ENCODE measurements around the gene ERVK3-1.
A peak's percentile ranks its signal among the peaks of the same experiment; 100 is the strongest.
"Not testable (repeated sequence)": the region's sequence is repeated elsewhere in the genome, so short reads cannot be mapped to it uniquely, and the experiment has no call there.

Gene ERVK3-1

DNA sequence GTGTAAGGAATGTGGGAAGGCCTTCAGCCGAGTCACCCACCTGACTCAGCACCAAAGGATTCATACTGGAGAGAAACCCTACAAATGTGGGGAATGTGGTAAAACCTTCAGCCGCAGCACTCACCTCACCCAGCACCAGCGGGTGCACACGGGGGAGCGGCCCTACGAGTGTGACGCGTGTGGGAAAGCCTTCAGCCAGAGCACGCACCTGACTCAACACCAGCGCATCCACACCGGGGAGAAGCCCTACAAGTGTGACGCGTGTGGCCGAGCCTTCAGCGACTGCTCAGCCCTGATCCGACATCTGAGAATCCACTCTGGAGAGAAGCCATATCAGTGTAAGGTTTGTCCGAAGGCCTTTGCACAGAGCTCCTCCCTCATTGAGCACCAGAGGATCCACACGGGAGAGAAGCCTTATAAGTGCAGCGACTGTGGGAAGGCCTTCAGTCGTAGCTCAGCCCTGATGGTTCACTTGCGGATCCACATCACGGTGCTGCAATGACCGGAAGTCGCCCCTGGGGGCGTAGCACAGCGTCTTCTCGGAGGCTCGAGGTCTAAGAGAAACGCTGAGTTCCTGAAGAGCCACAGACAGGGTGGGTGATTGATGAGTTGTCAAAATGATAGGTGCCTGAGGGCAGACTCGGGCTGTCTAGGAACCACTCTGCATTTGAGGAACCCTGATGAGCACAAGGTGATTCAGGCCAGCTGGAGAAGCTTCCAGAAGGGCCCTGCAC, 33.8 kb downstream of the ERVK3-1 start:
- DNase-seq (ENCODE audit: low read depth in 2 of 3, low spot score in 2 of 3): no peak

DNA sequence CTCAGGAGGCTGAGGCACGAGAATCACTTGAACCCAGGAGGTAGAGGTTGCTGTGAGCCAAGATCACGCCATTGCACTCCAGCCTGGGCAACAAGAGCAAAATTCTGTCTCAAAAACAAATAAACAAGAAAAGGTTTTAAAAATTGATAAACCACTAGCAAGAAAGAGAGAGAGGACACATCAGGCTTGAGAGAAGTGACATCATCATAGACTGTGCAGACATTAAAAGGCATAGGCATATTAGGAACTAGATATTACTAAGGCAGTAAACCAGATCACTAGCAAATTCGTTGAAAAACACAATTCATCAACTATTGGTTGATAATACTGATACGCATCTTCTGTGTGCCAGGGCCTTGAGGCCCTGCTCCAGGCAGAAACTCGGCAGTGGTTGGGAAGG, 40.4 kb downstream of the ERVK3-1 start:
- DNase-seq (ENCODE audit: low read depth in 2 of 3, low spot score in 2 of 3): no peak

DNA sequence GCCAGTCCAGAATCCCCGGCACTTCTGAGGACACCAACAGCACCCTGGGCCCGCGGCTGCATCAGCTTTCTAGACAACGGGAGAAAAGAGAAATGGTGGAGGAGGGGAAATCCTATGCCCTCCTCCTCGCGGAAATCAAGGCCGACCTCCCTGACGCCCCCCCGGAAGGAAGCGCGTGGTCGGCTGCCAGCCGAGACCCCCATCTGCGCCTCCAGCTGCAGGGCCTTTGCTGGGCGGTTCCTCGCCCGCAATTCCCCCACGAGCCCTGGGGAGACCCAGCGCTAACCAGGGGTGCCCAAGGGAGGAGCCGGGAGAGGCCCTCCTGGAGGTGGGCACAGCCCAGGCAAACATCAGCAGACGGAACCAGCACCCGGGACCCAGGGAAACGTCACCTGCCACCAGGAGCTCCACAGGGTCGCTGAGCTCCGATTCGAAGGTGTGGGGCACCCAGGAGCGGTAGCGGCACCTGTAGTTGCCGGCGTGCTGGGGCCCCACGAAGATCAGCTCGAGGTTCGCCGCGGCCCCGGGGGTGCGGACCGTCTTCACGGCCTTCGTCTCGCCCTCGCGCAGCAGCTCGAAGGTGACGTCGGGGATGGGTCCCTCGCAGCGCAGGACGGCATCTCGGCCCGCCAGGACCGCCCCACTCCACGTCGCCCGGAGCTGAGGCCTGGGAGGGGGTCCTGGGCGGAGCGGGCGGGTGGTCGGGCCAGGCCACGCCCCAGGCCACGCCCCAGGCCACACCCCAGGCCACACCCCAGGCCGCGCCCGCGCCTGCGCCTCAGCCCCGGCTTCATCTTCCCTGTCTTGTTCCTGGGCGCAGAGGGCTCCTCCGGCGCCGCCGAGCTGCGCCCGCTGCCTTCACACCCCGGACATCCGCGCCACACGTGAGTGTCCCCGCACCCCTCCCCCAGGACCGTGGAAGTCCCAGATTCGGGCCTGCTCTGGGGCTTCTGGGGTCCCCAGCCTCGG, 42.1 kb downstream of the ERVK3-1 start:
- peak; percentile 46 to 61 (median 61) for DNase-seq (ENCODE audit: low read depth in 2 of 3, low spot score in 2 of 3)

GRCh38 chr19:58348080-58348479, 42.9 kb downstream of the ERVK3-1 start:
- not testable (repeated sequence) for DNase-seq (ENCODE audit: low read depth in 2 of 3, low spot score in 2 of 3)

- DNase-seq (ENCODE audit: low read depth in 2 of 3, low spot score in 2 of 3): no peak
These were observed 44.4 kb downstream of the ERVK3-1 start for GRCh38 chr19:58349590-58349989.

GRCh38 chr19:58350001-58350861, 45.1 kb downstream of the ERVK3-1 start:
- DNase-seq (ENCODE audit: low read depth in 2 of 3, low spot score in 2 of 3): no peak

DNA sequence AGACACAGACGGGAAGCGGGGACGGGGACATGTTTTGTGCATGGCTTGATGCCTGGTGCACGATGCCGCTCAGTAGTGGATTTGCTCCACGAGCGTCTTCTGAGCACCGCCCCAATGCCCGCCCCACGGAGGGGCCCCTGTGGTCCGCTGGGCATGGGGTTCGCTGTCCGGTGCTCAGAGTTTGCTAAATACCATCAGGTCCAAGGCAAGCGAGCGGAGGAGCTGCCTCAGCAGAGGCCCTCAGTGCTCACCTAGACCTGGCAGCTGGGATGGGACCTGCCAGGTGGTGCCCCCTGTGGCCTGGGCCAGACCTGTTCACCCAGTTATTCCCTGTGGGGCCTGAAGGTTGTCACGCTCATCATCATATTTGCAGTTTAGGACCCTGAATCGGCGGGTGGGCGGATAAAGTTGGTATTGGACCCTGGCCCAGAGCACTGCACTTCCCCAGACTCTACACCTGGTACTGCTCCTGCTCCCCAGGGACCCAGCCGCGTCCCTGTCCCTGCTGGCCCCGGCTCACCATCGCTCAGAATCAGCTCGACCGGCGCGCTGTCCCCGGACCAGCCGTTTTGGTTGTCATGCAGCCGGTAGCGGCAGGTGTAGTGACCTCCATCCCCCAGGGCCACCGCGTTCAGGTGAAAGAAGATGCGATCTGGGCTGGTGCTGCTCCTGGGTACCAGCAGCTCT, 45.8 kb downstream of the ERVK3-1 start:
- DNase-seq (ENCODE audit: low read depth in 2 of 3, low spot score in 2 of 3): no peak

DNA sequence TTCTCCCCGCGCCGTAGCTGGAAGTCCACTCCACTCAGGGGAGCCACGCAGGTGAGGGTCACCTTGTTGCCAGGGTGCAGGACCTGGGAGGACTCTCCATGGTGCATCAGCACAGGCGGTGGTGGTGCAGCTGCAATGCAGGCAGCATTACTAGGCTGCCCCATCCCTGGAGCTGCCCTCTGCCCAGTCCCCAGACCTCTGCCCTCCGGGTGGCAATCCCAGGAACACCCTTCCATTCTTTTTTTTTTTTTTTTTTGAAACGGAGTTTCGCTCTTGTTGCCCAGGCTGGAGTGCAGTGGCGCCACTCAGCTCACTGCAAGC, 46.3 kb downstream of the ERVK3-1 start:
- no peak for DNase-seq (ENCODE audit: low read depth in 2 of 3, low spot score in 2 of 3)

- DNase-seq (ENCODE audit: low read depth in 2 of 3, low spot score in 2 of 3): no peak
These were observed 47.0 kb downstream of the ERVK3-1 start for GRCh38 chr19:58351990-58352755.

- DNase-seq (ENCODE audit: low read depth in 2 of 3, low spot score in 2 of 3): no peak
These were observed 47.8 kb downstream of the ERVK3-1 start, which contains the start of gene A1BG for GRCh38 chr19:58352760-58353671. TSS of gene A1BG (minus strand) at chr19:58353492. CDS start at chr19:58353437, 55 bp downstream.

- no peak for DNase-seq (ENCODE audit: low read depth in 2 of 3, low spot score in 2 of 3)
These were observed 48.7 kb downstream of the ERVK3-1 start for GRCh38 chr19:58353717-58354477.

DNA sequence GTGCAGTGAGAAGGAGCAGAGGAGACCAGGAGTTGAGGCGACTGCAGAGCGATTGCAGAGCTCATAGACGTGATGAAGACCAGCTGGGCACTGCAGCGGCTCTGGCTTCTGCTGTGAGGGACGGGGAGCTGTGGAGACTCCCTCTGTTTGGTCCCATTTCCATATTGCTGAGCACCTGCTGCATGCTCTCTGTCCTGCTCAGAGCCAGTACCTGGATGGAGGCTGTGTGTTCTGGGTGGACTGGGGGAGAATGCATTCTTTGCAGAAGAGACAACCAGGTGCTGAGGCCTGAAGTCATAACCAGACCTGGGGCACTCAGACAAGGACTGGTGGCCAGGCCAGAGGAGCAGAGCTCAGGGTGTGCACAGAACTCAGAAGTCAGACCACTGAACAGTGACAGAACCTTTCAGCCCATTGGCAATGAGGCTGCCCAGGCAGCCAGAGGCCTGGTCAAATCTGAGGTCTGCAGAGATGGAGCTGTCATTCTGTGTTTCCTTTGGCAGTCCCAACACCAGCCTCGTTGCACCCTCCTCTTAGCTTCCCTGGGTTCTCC, 49.4 kb downstream of the ERVK3-1 start:
- no peak for DNase-seq (ENCODE audit: low read depth in 2 of 3, low spot score in 2 of 3)

GRCh38 chr19:58355215-58355796, 50.1 kb downstream of the ERVK3-1 start:
- no peak for DNase-seq (ENCODE audit: low read depth in 2 of 3, low spot score in 2 of 3)

DNA sequence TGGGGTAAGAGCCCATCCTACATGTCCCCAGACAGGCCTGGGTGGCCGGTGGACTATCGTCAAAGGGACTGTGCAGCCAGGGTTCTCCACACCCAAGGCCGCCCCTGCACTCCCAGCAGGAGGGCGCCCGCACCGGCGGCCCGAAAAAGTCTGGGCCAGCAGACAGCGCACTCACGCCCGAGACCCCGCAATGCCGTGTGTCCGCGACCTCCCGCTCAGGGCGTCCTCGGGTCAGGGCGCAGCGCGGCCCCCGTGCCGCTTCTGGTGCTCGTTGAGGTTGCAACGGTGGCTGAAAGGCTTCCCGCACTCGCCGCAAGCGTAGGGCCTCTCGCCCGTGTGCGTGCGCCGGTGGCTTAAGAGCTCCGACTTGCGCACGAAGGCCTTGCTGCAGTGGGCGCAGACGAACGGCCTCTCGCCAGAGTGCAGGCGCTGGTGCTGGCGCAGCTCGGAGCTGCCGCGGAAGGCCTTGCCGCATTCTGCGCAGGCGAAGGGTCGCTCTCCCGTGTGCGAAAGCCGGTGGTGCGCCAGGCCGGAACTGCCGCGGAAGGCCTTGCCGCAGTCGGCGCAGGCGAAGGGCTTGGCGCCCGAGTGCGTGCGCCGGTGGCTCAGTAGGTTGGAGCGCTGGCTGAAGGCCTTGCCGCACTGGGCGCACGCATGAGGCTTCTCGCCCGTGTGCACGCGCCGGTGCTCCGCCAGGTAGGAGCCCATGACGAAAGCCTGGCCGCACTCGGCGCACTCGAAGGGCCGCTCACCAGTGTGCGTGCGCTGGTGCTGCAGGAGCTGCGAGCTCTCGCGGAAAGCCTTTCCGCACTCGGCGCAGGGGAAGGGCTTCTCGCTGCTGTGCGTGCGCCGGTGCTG, 51.0 kb downstream of the ERVK3-1 start:
- DNase-seq (ENCODE audit: low read depth in 2 of 3, low spot score in 2 of 3): peak in 1 of 3 experiments; percentile 18

- no peak for DNase-seq (ENCODE audit: low read depth in 2 of 3, low spot score in 2 of 3)
These were observed 51.7 kb downstream of the ERVK3-1 start for GRCh38 chr19:58356766-58357480.

Measured in activated CD8-positive, alpha-beta memory T cell treated with anti-CD3 and anti-CD28 coated beads for 48 hours (primary cell).